Immature natural killer cell (primary cell): ENCODE results near the gene SOX5. TPM values are rescaled to one million over a fixed set of nuclear protein-coding genes. Genes with fewer than 3 reads are reported as not detected.
"Not testable (repeated sequence)": the region's sequence is repeated elsewhere in the genome, so short reads cannot be mapped to it uniquely, and the experiment has no call there.

Experiments used
- DNase-seq, 3 donors: peaks; one replicate each; pipeline ENCODE4 v3.0.0; 2022; ENCODE audit warnings: mixed read lengths in 1 of 3
- H3K27ac Mint-ChIP-seq, 6 donors: one replicate each; pipeline ENCODE4 v1.8.0; 2020; ENCODE audit warnings: mixed read lengths in 6 of 6, mild to moderate bottlenecking in 5 of 6, inconsistent platforms in 4 of 6, moderate library complexity in 3 of 6
- H3K27me3 Mint-ChIP-seq, 3 donors: one replicate each; pipeline ENCODE4 v1.8.0; 2020 to 2021; ENCODE audit warnings: low read depth in 3 of 3, mild to moderate bottlenecking in 3 of 3, mixed read lengths in 3 of 3, moderate library complexity in 3 of 3, inconsistent platforms in 1 of 3
- H3K36me3 Mint-ChIP-seq, 3 donors: one replicate each; pipeline ENCODE4 v1.8.0; 2020; ENCODE audit warnings: mixed read lengths in 3 of 3, inconsistent platforms in 2 of 3, mild to moderate bottlenecking in 2 of 3
- H3K4me1 Mint-ChIP-seq, 2 donors: one replicate each; pipeline ENCODE4 v1.8.0; 2020; ENCODE audit warnings: inconsistent platforms in 2 of 2, mild to moderate bottlenecking in 2 of 2, mixed read lengths in 2 of 2, moderate library complexity in 1 of 2
- H3K4me3 Mint-ChIP-seq, 5 donors: one replicate each; pipeline ENCODE4 v1.8.0; 2020; ENCODE audit warnings: mild to moderate bottlenecking in 5 of 5, mixed read lengths in 5 of 5, inconsistent platforms in 3 of 5, moderate library complexity in 3 of 5
- H3K9me3 Mint-ChIP-seq, 6 donors: one replicate each; pipeline ENCODE4 v1.8.0; 2020; ENCODE audit warnings: mild to moderate bottlenecking in 6 of 6, mixed read lengths in 6 of 6, inconsistent platforms in 4 of 6, moderate library complexity in 3 of 6
- polyA plus RNA-seq, 3 donors: library from polyadenylated mRNA; unstranded; fragments of 300-500 nt; fragmentation: Illumina TruSeq; gene quantifications; one replicate each; pipeline ENCODE4 v1.2.3, GENCODE V29; 2021

SOX5 gene
- polyA plus RNA-seq, 3 donors from 2014 or later: not detected

DNA sequence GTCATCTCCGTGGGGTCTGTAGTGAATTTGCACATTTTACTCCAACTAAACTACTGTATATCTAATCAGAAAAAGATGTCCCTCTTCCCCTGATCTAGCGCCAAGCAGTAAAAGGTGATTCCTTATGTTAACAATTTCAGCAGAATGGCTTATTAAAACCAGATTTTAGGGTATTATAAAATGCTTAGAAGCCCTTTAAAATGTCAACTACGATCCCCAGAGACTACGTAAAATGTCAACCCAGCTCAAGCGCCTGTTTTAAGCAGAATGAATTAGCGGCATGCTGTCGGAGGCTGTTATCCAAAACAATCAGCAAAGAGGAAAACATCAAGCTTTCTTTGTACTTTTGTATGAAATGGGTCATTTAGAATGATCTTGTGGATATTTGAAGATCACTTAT, 408.9 kb downstream of the SOX5 start:
- H3K4me3 Mint-ChIP-seq: no peak overlapping the region
- H3K36me3 Mint-ChIP-seq: peaks cover 0 to 3% (median 0%) of the 10 kb centered on the region in 3 donors
- H3K4me1 Mint-ChIP-seq: no peaks in the 10 kb centered on the region
- H3K27me3 Mint-ChIP-seq: peaks cover 0 to 2% (median 0%) of the 10 kb centered on the region in 3 donors
- no peak overlapping the region for H3K27ac Mint-ChIP-seq
- no peak for DNase-seq
- H3K9me3 Mint-ChIP-seq: peaks cover 2 to 32% (median 14%) of the 10 kb centered on the region in 6 donors

GRCh38 chr12:23536293-23536692, 413.2 kb downstream of the SOX5 start:
- Mint-ChIP-seq H3K4me3 (no peak overlapping the region), H3K27ac (no peak overlapping the region), H3K4me1 (no peaks in the 10 kb centered on the region), H3K36me3 (peaks cover 0 to 3% (median 0%) of the 10 kb centered on the region in 3 donors), H3K27me3 (peaks cover 0 to 2% (median 0%) of the 10 kb centered on the region in 3 donors), H3K9me3 (peaks cover 4 to 21% (median 13%) of the 10 kb centered on the region in 6 donors)
- DNase-seq: no peak

DNA sequence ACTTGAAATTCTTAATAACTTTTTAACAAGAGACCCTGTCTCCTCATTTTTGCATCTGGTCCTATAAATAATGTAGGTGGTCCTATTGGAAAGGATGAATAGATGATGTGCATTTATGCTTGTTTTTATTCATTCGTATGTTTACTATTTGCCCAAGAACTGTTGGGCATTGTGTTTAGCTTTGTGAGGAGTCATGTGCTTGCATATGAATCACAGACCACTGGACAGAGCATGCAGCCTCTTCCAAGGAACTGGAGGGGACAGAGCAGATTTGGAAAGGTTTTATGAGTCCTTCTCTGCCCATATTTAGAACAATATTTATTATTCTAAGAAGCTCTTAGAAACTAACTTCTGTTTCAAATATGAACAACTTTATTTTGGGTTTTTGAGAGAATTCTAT, 414.0 kb downstream of the SOX5 start:
- H3K4me1 Mint-ChIP-seq: no peaks in the 10 kb centered on the region
- H3K4me3 Mint-ChIP-seq: no peak overlapping the region
- peaks cover 0 to 3% (median 0%) of the 10 kb centered on the region in 3 donors for H3K36me3 Mint-ChIP-seq
- peaks cover 0 to 2% (median 0%) of the 10 kb centered on the region in 3 donors for H3K27me3 Mint-ChIP-seq
- DNase-seq: no peak
- peaks cover 7 to 27% (median 12%) of the 10 kb centered on the region in 6 donors for H3K9me3 Mint-ChIP-seq
- H3K27ac Mint-ChIP-seq: no peak overlapping the region

DNA sequence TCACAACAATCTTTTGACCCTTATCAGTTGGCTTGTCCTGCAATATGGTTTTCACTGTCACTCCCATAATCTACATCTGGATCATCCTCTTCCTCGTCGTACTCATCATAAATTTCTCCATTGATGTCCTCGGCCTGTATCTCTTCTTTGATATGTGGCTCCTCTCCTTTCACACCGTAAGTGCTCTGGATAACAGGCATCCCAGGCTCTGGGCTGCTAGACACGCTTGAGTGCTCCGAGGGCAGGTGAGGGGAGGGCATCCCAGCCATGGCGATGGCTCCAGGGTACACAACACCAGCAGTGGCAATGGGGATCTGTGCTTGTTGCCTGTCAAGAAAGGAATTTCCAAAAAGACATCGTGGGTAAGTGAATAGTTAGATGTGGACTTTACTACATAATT, 415.3 kb downstream of the SOX5 start:
- no peaks in the 10 kb centered on the region for H3K4me1 Mint-ChIP-seq
- peaks cover 0 to 3% (median 0%) of the 10 kb centered on the region in 3 donors for H3K36me3 Mint-ChIP-seq
- H3K27me3 Mint-ChIP-seq: peaks cover 0 to 2% (median 0%) of the 10 kb centered on the region in 3 donors
- H3K9me3 Mint-ChIP-seq: peaks cover 8 to 25% (median 10%) of the 10 kb centered on the region in 6 donors
- H3K27ac Mint-ChIP-seq: no peak overlapping the region
- DNase-seq: no peak
- H3K4me3 Mint-ChIP-seq: no peak overlapping the region

DNA sequence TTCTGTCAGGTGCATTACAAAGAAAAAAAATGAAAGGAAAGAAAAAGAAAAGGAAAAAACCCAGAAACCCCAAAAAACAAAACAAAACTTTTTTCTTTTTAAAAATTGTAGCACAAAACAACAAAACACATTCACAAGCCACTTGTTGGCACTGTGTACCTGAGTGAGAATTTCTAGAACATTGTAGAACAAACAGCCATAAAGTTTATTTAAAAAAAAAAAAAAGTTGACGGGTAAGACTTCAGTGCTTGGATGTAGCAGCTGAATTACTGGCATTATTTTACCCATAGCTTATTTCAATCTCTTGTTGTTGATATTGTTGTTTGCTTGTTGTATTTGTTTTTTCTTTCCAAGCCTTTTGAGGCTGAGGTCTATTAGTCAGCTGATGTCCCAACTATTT, 415.8 kb downstream of the SOX5 start:
- DNase-seq: no peak
- Mint-ChIP-seq H3K4me1 (no peaks in the 10 kb centered on the region), H3K27me3 (peaks cover 0 to 2% (median 0%) of the 10 kb centered on the region in 3 donors), H3K36me3 (peaks cover 0 to 3% (median 0%) of the 10 kb centered on the region in 3 donors), H3K4me3 (no peak overlapping the region), H3K9me3 (peaks cover 8 to 23% (median 10%) of the 10 kb centered on the region in 6 donors), H3K27ac (no peak overlapping the region)

- Mint-ChIP-seq H3K27me3 (no peaks in the 10 kb centered on the region), H3K36me3 (peaks cover 0 to under 1% (median 0%) of the 10 kb centered on the region in 3 donors), H3K4me3 (no peak overlapping the region), H3K4me1 (no peaks in the 10 kb centered on the region), H3K9me3 (peaks cover 8 to 28% (median 9%) of the 10 kb centered on the region in 6 donors), H3K27ac (no peak overlapping the region)
- no peak for DNase-seq
Observed at GRCh38 chr12:23533265-23533664, 416.2 kb downstream of the SOX5 start.

- Mint-ChIP-seq H3K9me3 (peaks cover 7 to 45% (median 24%) of the 10 kb centered on the region in 6 donors), H3K27ac (no peak overlapping the region), H3K4me3 (no peak overlapping the region), H3K27me3 (no peaks in the 10 kb centered on the region), H3K4me1 (no peaks in the 10 kb centered on the region), H3K36me3 (no peaks in the 10 kb centered on the region)
- no peak for DNase-seq
Observed at GRCh38 chr12:23528316-23528715, 421.2 kb downstream of the SOX5 start.

DNA sequence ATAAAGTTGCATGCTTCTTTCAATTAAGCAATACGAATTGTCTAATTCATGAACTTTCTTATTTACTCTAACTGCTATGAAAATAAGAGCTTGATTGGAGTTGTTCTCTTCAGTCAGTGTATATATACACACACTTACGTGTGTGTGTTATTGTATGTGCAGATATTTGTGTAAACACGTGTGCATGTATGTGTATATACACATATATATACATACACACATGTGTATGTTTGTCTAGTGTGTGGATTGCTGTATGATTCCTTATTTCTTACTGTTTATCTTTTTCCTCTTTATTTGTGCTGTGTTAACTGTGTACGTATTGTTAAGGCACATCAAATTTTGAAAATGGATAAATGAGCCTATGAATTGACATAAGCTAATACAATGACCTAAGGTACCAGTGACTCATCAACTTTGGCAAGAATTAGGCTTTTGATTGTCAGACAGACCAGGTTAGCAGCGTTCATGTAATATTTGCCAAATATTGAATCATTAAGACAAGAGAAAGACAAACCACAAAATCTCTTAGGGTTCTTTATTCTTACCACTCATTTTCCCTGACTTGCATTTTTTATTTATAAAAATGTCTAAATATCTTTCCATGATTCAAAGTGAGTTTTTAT, 423.9 kb downstream of the SOX5 start:
- Mint-ChIP-seq H3K9me3 (peaks cover 2 to 48% (median 24%) of the 10 kb centered on the region in 6 donors), H3K27ac (no peak overlapping the region), H3K27me3 (no peaks in the 10 kb centered on the region), H3K36me3 (no peaks in the 10 kb centered on the region), H3K4me3 (no peak overlapping the region), H3K4me1 (no peaks in the 10 kb centered on the region)
- DNase-seq: no peak

GRCh38 chr12:23523339-23523738, 426.1 kb downstream of the SOX5 start:
- Mint-ChIP-seq H3K36me3 (no peaks in the 10 kb centered on the region), H3K27me3 (no peaks in the 10 kb centered on the region), H3K27ac (no peak overlapping the region), H3K4me3 (no peak overlapping the region), H3K9me3 (peaks cover 6 to 37% (median 24%) of the 10 kb centered on the region in 6 donors), H3K4me1 (no peaks in the 10 kb centered on the region)
- DNase-seq: no peak

GRCh38 chr12:23519444-23519843, 430.0 kb downstream of the SOX5 start:
- not testable (repeated sequence) for H3K4me3 Mint-ChIP-seq, H3K4me1 Mint-ChIP-seq, DNase-seq, H3K27me3 Mint-ChIP-seq, H3K27ac Mint-ChIP-seq, H3K36me3 Mint-ChIP-seq
- peaks cover 2 to 19% (median 14%) of the 10 kb centered on the region in 6 donors for H3K9me3 Mint-ChIP-seq

DNA sequence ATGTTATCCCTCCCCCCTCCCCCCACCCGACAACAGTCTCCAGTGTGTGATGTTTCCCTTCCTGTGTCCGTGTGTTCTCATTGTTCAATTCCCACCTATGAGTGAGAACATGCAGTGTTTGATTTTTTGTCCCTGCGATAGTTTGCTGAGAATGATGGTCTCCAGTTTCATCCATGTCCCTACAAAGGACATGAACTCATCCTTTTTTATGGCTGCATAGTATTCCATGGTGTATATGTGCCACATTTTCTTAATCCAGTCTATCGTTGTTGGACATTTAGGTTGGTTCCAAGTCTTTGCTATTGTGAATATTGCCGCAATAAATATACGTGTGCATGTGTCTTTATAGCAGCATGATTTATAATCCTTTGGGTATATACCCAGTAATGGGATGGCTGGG, 433.7 kb downstream of the SOX5 start:
- H3K4me3 Mint-ChIP-seq, H3K4me1 Mint-ChIP-seq, H3K27me3 Mint-ChIP-seq, H3K36me3 Mint-ChIP-seq, H3K27ac Mint-ChIP-seq, DNase-seq: not testable (repeated sequence)
- H3K9me3 Mint-ChIP-seq: peaks cover 7 to 22% (median 12%) of the 10 kb centered on the region in 6 donors

DNA sequence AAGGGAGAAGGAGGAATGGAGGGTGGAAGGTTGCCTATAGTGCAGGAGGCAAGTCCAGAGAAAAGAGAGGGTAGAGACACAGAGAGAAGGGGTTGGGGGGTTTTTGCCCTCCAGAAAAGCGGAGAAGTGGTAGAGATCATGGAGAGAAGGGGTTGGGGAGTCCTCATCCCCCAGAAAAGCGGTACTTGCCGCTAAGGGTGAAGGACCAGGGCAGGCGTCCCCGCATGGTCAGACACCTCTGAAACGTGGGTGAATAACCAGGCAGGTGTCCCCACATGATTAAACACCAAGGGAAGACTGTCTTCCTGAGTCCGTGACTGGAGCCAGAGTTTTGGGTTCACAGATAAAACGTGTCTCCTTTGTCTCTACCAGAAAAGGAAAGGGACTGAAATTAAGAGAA, 439.0 kb downstream of the SOX5 start:
- Mint-ChIP-seq H3K27me3 (peaks cover 0 to 2% (median 0%) of the 10 kb centered on the region in 3 donors), H3K9me3 (peaks cover 4 to 24% (median 17%) of the 10 kb centered on the region in 6 donors), H3K36me3 (peaks cover 0 to 4% (median 0%) of the 10 kb centered on the region in 3 donors), H3K27ac (no peak overlapping the region), H3K4me1 (no peaks in the 10 kb centered on the region), H3K4me3 (no peak overlapping the region)
- DNase-seq: no peak

GRCh38 chr12:23509832-23510231, 439.6 kb downstream of the SOX5 start:
- H3K36me3 Mint-ChIP-seq, H3K27ac Mint-ChIP-seq, H3K4me1 Mint-ChIP-seq, DNase-seq, H3K27me3 Mint-ChIP-seq: not testable (repeated sequence)
- peak overlapping the region in 1 of 5 donors; percentile 28 for H3K4me3 Mint-ChIP-seq
- H3K9me3 Mint-ChIP-seq: peaks cover 4 to 29% (median 19%) of the 10 kb centered on the region in 6 donors

- not testable (repeated sequence) for H3K4me1 Mint-ChIP-seq, H3K36me3 Mint-ChIP-seq, H3K4me3 Mint-ChIP-seq, H3K27me3 Mint-ChIP-seq, H3K27ac Mint-ChIP-seq, DNase-seq
- H3K9me3 Mint-ChIP-seq: peaks cover 9 to 39% (median 23%) of the 10 kb centered on the region in 6 donors
Observed at GRCh38 chr12:23507785-23508184, 441.7 kb downstream of the SOX5 start.

- not testable (repeated sequence) for H3K27me3 Mint-ChIP-seq, DNase-seq, H3K36me3 Mint-ChIP-seq, H3K4me3 Mint-ChIP-seq, H3K27ac Mint-ChIP-seq, H3K4me1 Mint-ChIP-seq
- H3K9me3 Mint-ChIP-seq: peaks cover 12 to 40% (median 26%) of the 10 kb centered on the region in 6 donors
Observed at GRCh38 chr12:23505736-23506135, 443.7 kb downstream of the SOX5 start.
